NCI-H2081 treated with DMSO at 0.1 percent for 48 hours (cell line): ENCODE data around the gene RALA.
"Not testable (repeated sequence)": the region's sequence is repeated elsewhere in the genome, so short reads cannot be mapped to it uniquely, and the experiment has no call there.

Experiments
- DNase-seq: peaks from one replicate; lab custom pipeline; 2025; lab: John Stamatoyannopoulos, UW

Gene RALA

GRCh38 chr7:39732837-39733804, 109.7 kb downstream of the RALA start:
- DNase-seq, result peak; percentile 83

GRCh38 chr7:39733881-39734632, 110.7 kb downstream of the RALA start:
- no peak for DNase-seq

GRCh38 chr7:39734633-39735004, 111.2 kb downstream of the RALA start:
- no peak for DNase-seq

- DNase-seq, result no peak
Measured at GRCh38 chr7:39735903-39736302, 112.5 kb downstream of the RALA start.

GRCh38 chr7:39741942-39742623, 118.7 kb downstream of the RALA start:
- DNase-seq, result peak; percentile 9

GRCh38 chr7:39744620-39745019, 121.2 kb downstream of the RALA start:
- DNase-seq, result no peak

- no peak for DNase-seq
Measured at GRCh38 chr7:39745320-39745719, 121.9 kb downstream of the RALA start.

GRCh38 chr7:39746103-39746819, 122.9 kb downstream of the RALA start:
- peak; percentile 36 for DNase-seq

- DNase-seq, result no peak
Measured at GRCh38 chr7:39749177-39749576, 125.8 kb downstream of the RALA start.

GRCh38 chr7:39749717-39750116, 126.3 kb downstream of the RALA start:
- no peak for DNase-seq

- no peak for DNase-seq
Measured at GRCh38 chr7:39750253-39751077, 127.1 kb downstream of the RALA start.

GRCh38 chr7:39753237-39753636, 129.9 kb downstream of the RALA start:
- not testable (repeated sequence) for DNase-seq

- DNase-seq, result no peak
Measured at GRCh38 chr7:39753823-39754325, 130.5 kb downstream of the RALA start.

GRCh38 chr7:39754326-39755120, 131.2 kb downstream of the RALA start:
- no peak for DNase-seq

GRCh38 chr7:39757604-39758003, 134.2 kb downstream of the RALA start:
- no peak for DNase-seq
